HepG2 (cell line): ENCODE results near the gene SV2B. TPM values are rescaled to one million over a fixed set of nuclear protein-coding genes. Genes with fewer than 3 reads are reported as not detected.

Experiments
- ATAC-seq: fragments of 200-7000 bp; cut with Tn5 transposase; 3 replicates; pipeline ENCODE4 v1.9.1; 2020; ENCODE audit warnings: mild to moderate bottlenecking, moderate library complexity
- BruUV-seq: library from RNA; stranded (reverse); fragments of 400-500 nt; replicated peaks from 2 replicates; lab custom pipeline; 2021; lab: Mats Ljungman, UMichigan
- CTCF ChIA-PET: fragments of 300-600 bp; formaldehyde crosslinking; extraction: SDS; loops from one replicate; lab custom pipeline; 2021; ENCODE audit warnings: low total read pairs, inconsistent platforms, low intra/inter-chr PET ratio; lab: Yijun Ruan, JAX
- POLR2A ChIA-PET: fragments of 350-600 bp; sonication (Branson Sonifier 250); formaldehyde crosslinking; loops from one replicate; lab custom pipeline; 2020; ENCODE audit warnings: antibody characterized with exemption, inconsistent platforms; lab: Yijun Ruan, JAX
- DNase-seq: peaks from one replicate; pipeline ENCODE4 v3.0.0-alpha.2; 2015; ENCODE audit warnings: low spot score
- FAIRE-seq: peaks from 3 replicates; lab custom pipeline; 2011; peaks lifted over from hg19 to GRCh38; lab: Jason Lieb, UNC
- H2AFZ ChIP-seq: one replicate; pipeline ENCODE4 v1.6.1; 2011; ENCODE audit warnings: low read length, inconsistent platforms
- H3K27ac ChIP-seq: fragments of 300-600 bp; 3 replicates; pipeline ENCODE4 v1.8.0; 2011; ENCODE audit warnings: mixed run types, mild to moderate bottlenecking, mixed read lengths, low read length, inconsistent platforms; ENCODE audit not compliant: insufficient read depth; ENCODE audit errors: extremely low read length
- H3K27me3 ChIP-seq, 2 experiments: fragments of 200-600 bp in 1 of 2; 2 replicates in 1 of 2; 3 replicates in 1 of 2; pipeline versions ENCODE4 v1.6.0 to v1.8.0; 2011; ENCODE audit warnings: low read length in 2 of 2, mild to moderate bottlenecking in 2 of 2, moderate library complexity in 2 of 2, inconsistent platforms in 1 of 2; ENCODE audit not compliant: insufficient read depth in 2 of 2, control insufficient read depth in 1 of 2
- H3K36me3 ChIP-seq, 2 experiments: fragments of 200-600 bp in 1 of 2; replicated peaks in 1 of 2; 2 replicates in 1 of 2; 3 replicates in 1 of 2; pipeline versions ENCODE4 v1.5.1 to v1.8.0; 2011; ENCODE audit warnings: low read length in 2 of 2, inconsistent platforms in 1 of 2; ENCODE audit not compliant: insufficient read depth in 2 of 2, control insufficient read depth in 1 of 2
- H3K4me1 ChIP-seq: 2 replicates; pipeline ENCODE4 v1.5.1; 2012; ENCODE audit warnings: low read length, inconsistent platforms; ENCODE audit not compliant: insufficient read depth
- H3K4me2 ChIP-seq: 2 replicates; pipeline ENCODE4 v1.6.0; 2011; ENCODE audit warnings: low read depth, low read length, inconsistent platforms
- H3K4me3 ChIP-seq, 3 experiments: fragments of 200-600 bp in 1 of 3; sonication (generic), shearing (Covaris generic) in 1 of 3; replicated peaks in 1 of 3; 2 replicates each; pipeline ENCODE4 v1.5.1; 2011 to 2016; ENCODE audit warnings: low read length in 3 of 3, inconsistent platforms in 2 of 3, low read depth in 2 of 3, mild to moderate bottlenecking in 2 of 3, control low read depth in 1 of 3, mixed read lengths in 1 of 3; ENCODE audit not compliant: insufficient read depth in 1 of 3
- H3K79me2 ChIP-seq: one replicate; pipeline ENCODE4 v1.6.1; 2011; ENCODE audit warnings: low read length, inconsistent platforms; ENCODE audit not compliant: insufficient read depth
- H3K9ac ChIP-seq: 2 replicates; pipeline ENCODE4 v1.6.0; 2011; ENCODE audit warnings: mild to moderate bottlenecking, low read depth, low read length, inconsistent platforms; ENCODE audit not compliant: insufficient read depth
- H3K9me3 ChIP-seq: 2 replicates; pipeline ENCODE4 v1.5.1; 2012; ENCODE audit warnings: mild to moderate bottlenecking, low read length
- H4K20me1 ChIP-seq: 2 replicates; pipeline ENCODE4 v1.6.0; 2011; ENCODE audit warnings: inconsistent platforms, mild to moderate bottlenecking, low read length, moderate library complexity; ENCODE audit not compliant: insufficient read depth
- BRD4 ChIP-seq: sonication (generic); formaldehyde crosslinking; IDR thresholded peaks from 2 replicates; pipeline ENCODE4 v1.4.0; 2020; ENCODE audit warnings: missing genetic modification reagents
- DNMT1 ChIP-seq: sonication (generic); formaldehyde crosslinking; IDR thresholded peaks from 2 replicates; pipeline ENCODE4 v1.5.1; 2020; ENCODE audit warnings: mild to moderate bottlenecking, missing genetic modification reagents
- HES4 ChIP-seq: sonication (generic); formaldehyde crosslinking; IDR thresholded peaks from 2 replicates; pipeline ENCODE4 v1.9.0; 2021; ENCODE audit warnings: mild to moderate bottlenecking, missing genetic modification reagents, borderline replicate concordance
- HNRNPH1 ChIP-seq: fragments of 200-400 bp; formaldehyde crosslinking; optimal IDR thresholded peaks from 2 replicates; pipeline ENCODE3; 2017; ENCODE audit warnings: mild to moderate bottlenecking, low read depth, low read length
- IKZF1 ChIP-seq: fragments of 450-650 bp; IDR thresholded peaks from 2 replicates; pipeline ENCODE4 v1.7.1; 2016
- MATR3 ChIP-seq: sonication (generic); formaldehyde crosslinking; IDR thresholded peaks from 2 replicates; pipeline ENCODE4 v1.4.0; 2020; ENCODE audit warnings: missing genetic modification reagents
- NPAS2 ChIP-seq: sonication (generic); formaldehyde crosslinking; IDR thresholded peaks from 2 replicates; pipeline ENCODE4 v1.8.0; 2022; ENCODE audit warnings: mild to moderate bottlenecking, missing genetic modification reagents, borderline replicate concordance
- PCBP2 ChIP-seq: fragments of 200-400 bp; formaldehyde crosslinking; optimal IDR thresholded peaks from 2 replicates; pipeline ENCODE3; 2018; ENCODE audit warnings: low read length, low read depth; ENCODE audit not compliant: poor library complexity, severe bottlenecking
- SMYD3 ChIP-seq: sonication (generic); formaldehyde crosslinking; IDR thresholded peaks from 2 replicates; pipeline ENCODE4 v1.8.1; 2023; ENCODE audit warnings: mild to moderate bottlenecking, missing genetic modification reagents
- TAF15 ChIP-seq: fragments of 200-400 bp; formaldehyde crosslinking; IDR thresholded peaks from one replicate; pipeline ENCODE4 v1.6.1; 2018; ENCODE audit warnings: mild to moderate bottlenecking, low read depth, low read length; ENCODE audit not compliant: poor library complexity, severe bottlenecking
- ZBTB4 ChIP-seq: sonication (generic); formaldehyde crosslinking; IDR thresholded peaks from 2 replicates; pipeline ENCODE4 v1.4.0; 2020; ENCODE audit warnings: missing genetic modification reagents, mild to moderate bottlenecking, borderline replicate concordance
- ZFP82 ChIP-seq: sonication (generic); formaldehyde crosslinking; IDR thresholded peaks from 2 replicates; pipeline ENCODE4 v1.5.1; 2020; ENCODE audit warnings: mild to moderate bottlenecking, missing genetic modification reagents, borderline replicate concordance
- ZNF34 ChIP-seq: sonication (generic); formaldehyde crosslinking; IDR thresholded peaks from 2 replicates; pipeline ENCODE4 v1.4.0; 2020; ENCODE audit warnings: mild to moderate bottlenecking, missing genetic modification reagents, borderline replicate concordance
- ZNF556 ChIP-seq: sonication (generic); formaldehyde crosslinking; IDR thresholded peaks from 2 replicates; pipeline ENCODE4 v1.4.0; 2020; ENCODE audit warnings: mild to moderate bottlenecking, missing genetic modification reagents, borderline replicate concordance
- ZNF639 ChIP-seq: conservative IDR thresholded peaks from 2 replicates; pipeline ENCODE4 v1.6.1; 2018; ENCODE audit warnings: missing genetic modification reagents
- WGBS: methylation state at CpG from one replicate; pipeline ENCODE4 v1.1.6; 2017; ENCODE audit warnings: low lambda C conversion rate; 5-methylcytosine and 5-hydroxymethylcytosine counted together
- in situ Hi-C: cut with HindIII; loops from 2 replicates; pipeline ENCODE4 v1.10.0; 2017; ENCODE audit warnings: low pct_unique_long_range_greater_than_20kb; ENCODE audit not compliant: extremely low pct_ligation_motif_present
- intact Hi-C: fragments of 100-400 bp; cut with micrococcal nuclease; formaldehyde crosslinking; loops from one replicate; pipeline ENCODE4 v1.10.0; 2022; ENCODE audit not compliant: unreplicated experiment
- polyA plus RNA-seq, 8 experiments: library from polyadenylated mRNA; depleted of rRNA in 3 of 8; stranded (reverse) in 7 of 8; unstranded in 1 of 8; fragments of >200 nt; fragmentation: Illumina TruSeq in 4 of 8; extraction: Trizol in 4 of 8; gene quantifications; 2 replicates each; pipeline versions ENCODE4 v1.2.1 to v1.2.3, GENCODE V29; 2011 to 2016; ENCODE audit warnings: low read depth in 4 of 8, missing spikeins in 1 of 8, mixed read lengths in 1 of 8; ENCODE audit not compliant: insufficient read depth in 1 of 8
- total RNA-seq, 5 experiments: library from RNA; depleted of rRNA; stranded (reverse); fragments of >200 nt; fragmentation: Illumina TruSeq; extraction: Trizol; gene quantifications; 2 replicates each; pipeline ENCODE4 v1.2.3, GENCODE V29; 2016; ENCODE audit warnings: low read depth in 1 of 5
- TF ChIP-seq, protein P1 (sequence below): IDR thresholded peaks from 2 replicates; pipeline ENCODE4 v1.6.1; 2018; ENCODE audit warnings: missing genetic modification reagents
- TF ChIP-seq, protein P2 (sequence below): sonication (generic); formaldehyde crosslinking; IDR thresholded peaks from 2 replicates; pipeline ENCODE4 v1.4.0; 2020; ENCODE audit warnings: missing genetic modification reagents

The SV2B gene
- total and polyA plus RNA-seq, 2 of the 13 experiments (the other 11 are each of a cell fraction or from before 2014, with no cell fraction given): not detected

- Histone ChIP-seq H3K27ac (no peak overlapping the region), H3K9me3 (no peaks in the 10 kb centered on the region), H3K4me2 (no peak overlapping the region), H3K9ac (no peak overlapping the region), H3K36me3 (no peaks in the 10 kb centered on the region), H2AFZ (no peak overlapping the region), H3K27me3 (0 out of 5 replicates have a peak, but pooled peaks cover 0 to 6% of the 10 kb centered on the region in 2 experiments), H4K20me1 (no peaks in the 10 kb centered on the region), H3K4me1 (no peaks in the 10 kb centered on the region), H3K4me3 (no peak overlapping the region)
- no TSS peak for BruUV-seq
- WGBS: 14% methylated on average over 3 of the region's 3 CpGs
- FAIRE-seq (no peak), ATAC-seq (no peak)
- intact Hi-C loops: no loop called here
- TF ChIP-seq, protein P1, sequence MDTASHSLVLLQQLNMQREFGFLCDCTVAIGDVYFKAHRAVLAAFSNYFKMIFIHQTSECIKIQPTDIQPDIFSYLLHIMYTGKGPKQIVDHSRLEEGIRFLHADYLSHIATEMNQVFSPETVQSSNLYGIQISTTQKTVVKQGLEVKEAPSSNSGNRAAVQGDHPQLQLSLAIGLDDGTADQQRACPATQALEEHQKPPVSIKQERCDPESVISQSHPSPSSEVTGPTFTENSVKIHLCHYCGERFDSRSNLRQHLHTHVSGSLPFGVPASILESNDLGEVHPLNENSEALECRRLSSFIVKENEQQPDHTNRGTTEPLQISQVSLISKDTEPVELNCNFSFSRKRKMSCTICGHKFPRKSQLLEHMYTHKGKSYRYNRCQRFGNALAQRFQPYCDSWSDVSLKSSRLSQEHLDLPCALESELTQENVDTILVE (CRISPR knock-in tag): no peak
- no peak for TF ChIP-seq DNMT1
- TF ChIP-seq, protein P2, sequence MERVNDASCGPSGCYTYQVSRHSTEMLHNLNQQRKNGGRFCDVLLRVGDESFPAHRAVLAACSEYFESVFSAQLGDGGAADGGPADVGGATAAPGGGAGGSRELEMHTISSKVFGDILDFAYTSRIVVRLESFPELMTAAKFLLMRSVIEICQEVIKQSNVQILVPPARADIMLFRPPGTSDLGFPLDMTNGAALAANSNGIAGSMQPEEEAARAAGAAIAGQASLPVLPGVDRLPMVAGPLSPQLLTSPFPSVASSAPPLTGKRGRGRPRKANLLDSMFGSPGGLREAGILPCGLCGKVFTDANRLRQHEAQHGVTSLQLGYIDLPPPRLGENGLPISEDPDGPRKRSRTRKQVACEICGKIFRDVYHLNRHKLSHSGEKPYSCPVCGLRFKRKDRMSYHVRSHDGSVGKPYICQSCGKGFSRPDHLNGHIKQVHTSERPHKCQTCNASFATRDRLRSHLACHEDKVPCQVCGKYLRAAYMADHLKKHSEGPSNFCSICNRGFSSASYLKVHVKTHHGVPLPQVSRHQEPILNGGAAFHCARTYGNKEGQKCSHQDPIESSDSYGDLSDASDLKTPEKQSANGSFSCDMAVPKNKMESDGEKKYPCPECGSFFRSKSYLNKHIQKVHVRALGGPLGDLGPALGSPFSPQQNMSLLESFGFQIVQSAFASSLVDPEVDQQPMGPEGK (CRISPR knock-in tag): no peak
- TF ChIP-seq ZFP82: no peak
- no peak for TF ChIP-seq NPAS2 (CRISPR knock-in tag)
- TF ChIP-seq ZBTB4 (CRISPR knock-in tag): no peak
- no peak for TF ChIP-seq IKZF1
- no peak for TF ChIP-seq ZNF556 (CRISPR knock-in tag)
- no peak for TF ChIP-seq HNRNPH1
- TF ChIP-seq ZNF639: no peak
- no peak for TF ChIP-seq HES4 (CRISPR knock-in tag)
- no peak for TF ChIP-seq PCBP2
- no peak for TF ChIP-seq ZNF34 (CRISPR knock-in tag)
- no peak for TF ChIP-seq TAF15
- TF ChIP-seq BRD4 (CRISPR knock-in tag): no peak
- no peak for TF ChIP-seq MATR3 (CRISPR knock-in tag)
- TF ChIP-seq SMYD3 (CRISPR knock-in tag): no peak
- TF ChIP-seq, all 625 proteins: peak for 0
- in situ Hi-C loops: loop anchor here (25.0 kb wide), 1 partner anchor 317 kb away; the partner anchor contains the start of genes HDDC3 and UNC45A
- H3K79me2 ChIP-seq: no peaks in the 10 kb centered on the region
- ChIA-PET CTCF (no interaction called here), POLR2A (no interaction called here)
- DNase-seq: no peak
Observed at GRCh38 chr15:91254766-91255165, 154.7 kb downstream of the SV2B start.
